Tibial nerve (tissue), 4 donors: ENCODE data around the gene SELENOH.

ENCODE experiments used
- EP300 ChIP-seq, 2 donors: sonication (generic); formaldehyde crosslinking; IDR thresholded peaks; one replicate each; pipeline ENCODE4 v1.6.1; 2017; ENCODE audit warnings: antibody characterized with exemption in 2 of 2, mild to moderate bottlenecking in 1 of 2
- POLR2A ChIP-seq, 2 donors: fragments of 450-650 bp; IDR thresholded peaks; one replicate each; pipeline ENCODE4 v1.6.1; 2017; ENCODE audit warnings: antibody characterized with exemption in 2 of 2, mild to moderate bottlenecking in 2 of 2, moderate library complexity in 2 of 2
- TF ChIP-seq, protein P1 (sequence below), 5 experiments: fragments of 200-600 bp in 3 of 5; fragments of 450-650 bp in 2 of 5; sonication (generic) in 3 of 5; IDR thresholded peaks; one replicate each; pipeline ENCODE4 v1.5.1; 2016 to 2019; ENCODE audit warnings: antibody characterized with exemption in 5 of 5, mild to moderate bottlenecking in 3 of 5, moderate library complexity in 2 of 5

DNA sequence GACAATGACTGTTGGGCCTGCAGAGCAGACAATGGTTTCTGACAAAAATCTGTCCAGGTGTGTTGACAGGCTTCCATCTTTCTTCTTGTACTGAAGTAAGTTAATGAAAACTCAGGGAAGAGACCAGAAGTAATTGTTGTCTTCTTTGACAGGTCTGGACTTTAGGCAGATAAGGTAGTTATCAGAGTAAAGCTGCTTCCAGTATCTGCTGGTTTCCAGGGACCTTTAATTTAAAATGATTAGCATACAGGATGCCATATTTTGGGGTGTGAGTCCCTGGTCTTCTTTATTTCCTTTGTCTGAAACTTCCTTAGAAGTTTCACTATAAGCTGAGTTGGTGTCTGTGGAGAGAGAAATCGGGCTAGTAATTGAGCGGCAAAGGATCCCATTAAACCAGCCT is 27.5 kb upstream of the SELENOH start:
- TF ChIP-seq POLR2A (IDR thresholded peaks at IDR 0.05) = no peak
- TF ChIP-seq, protein P1, sequence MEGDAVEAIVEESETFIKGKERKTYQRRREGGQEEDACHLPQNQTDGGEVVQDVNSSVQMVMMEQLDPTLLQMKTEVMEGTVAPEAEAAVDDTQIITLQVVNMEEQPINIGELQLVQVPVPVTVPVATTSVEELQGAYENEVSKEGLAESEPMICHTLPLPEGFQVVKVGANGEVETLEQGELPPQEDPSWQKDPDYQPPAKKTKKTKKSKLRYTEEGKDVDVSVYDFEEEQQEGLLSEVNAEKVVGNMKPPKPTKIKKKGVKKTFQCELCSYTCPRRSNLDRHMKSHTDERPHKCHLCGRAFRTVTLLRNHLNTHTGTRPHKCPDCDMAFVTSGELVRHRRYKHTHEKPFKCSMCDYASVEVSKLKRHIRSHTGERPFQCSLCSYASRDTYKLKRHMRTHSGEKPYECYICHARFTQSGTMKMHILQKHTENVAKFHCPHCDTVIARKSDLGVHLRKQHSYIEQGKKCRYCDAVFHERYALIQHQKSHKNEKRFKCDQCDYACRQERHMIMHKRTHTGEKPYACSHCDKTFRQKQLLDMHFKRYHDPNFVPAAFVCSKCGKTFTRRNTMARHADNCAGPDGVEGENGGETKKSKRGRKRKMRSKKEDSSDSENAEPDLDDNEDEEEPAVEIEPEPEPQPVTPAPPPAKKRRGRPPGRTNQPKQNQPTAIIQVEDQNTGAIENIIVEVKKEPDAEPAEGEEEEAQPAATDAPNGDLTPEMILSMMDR (IDR thresholded peaks at IDR 0.05) = no peak
- TF ChIP-seq EP300 (IDR thresholded peaks at IDR 0.05) = no peak
